ENCODE data around the gene GTF2I. TPM values are rescaled to one million over a fixed set of nuclear protein-coding genes. Genes with fewer than 3 reads are reported as not detected.

The GTF2I gene
- total RNA-seq, 1 experiment from 2014 or later: 138 TPM

DNA sequence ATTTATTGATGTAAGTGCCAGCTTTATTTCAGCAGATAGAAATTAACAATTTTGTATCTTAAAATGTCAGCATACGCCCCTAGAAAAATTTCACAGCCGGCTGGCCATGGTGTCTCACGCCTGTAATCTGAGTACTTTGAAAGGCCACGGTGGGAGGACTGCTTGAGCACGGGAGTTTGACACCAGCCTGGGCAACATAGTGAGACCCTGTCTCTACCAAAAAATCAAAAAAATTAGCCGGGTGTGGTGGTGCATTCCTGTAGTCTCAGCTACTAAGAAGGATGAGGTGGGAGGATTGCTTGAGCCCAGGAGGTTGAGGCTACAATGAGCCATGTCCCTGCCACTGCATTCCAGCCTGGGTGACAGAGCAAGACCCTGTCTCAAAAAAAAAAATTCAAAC lies 14.1 kb downstream of the GTF2I start:
- ATAC-seq (no peak), DNase-seq (no peak)
- no TSS peak for BruUV-seq (replicated peaks)
- Histone ChIP-seq H3K79me2 (ENCODE audit: low read length) (peaks cover 99% of the 10 kb centered on the region), H3K4me1 (ENCODE audit: insufficient read depth, low read length) (peaks cover 8% of the 10 kb centered on the region), H3K27ac (ENCODE audit: low read length) (no peak overlapping the region), H3K4me3 (ENCODE audit: low read length) (no peak overlapping the region), H3F3A (ENCODE audit: low read length, unreplicated experiment) (no peaks in the 10 kb centered on the region), H3K9me2 (replicated peaks; ENCODE audit: low read length) (no peaks in the 10 kb centered on the region), H4K20me1 (ENCODE audit: low read length) (peaks cover 12% of the 10 kb centered on the region; the same call in 1 of the 2 replicates), H2AFZ (ENCODE audit: low read length) (no peak overlapping the region), H3K27me3 (ENCODE audit: low read length) (no peaks in the 10 kb centered on the region), H3K9me3 (ENCODE audit: low read length) (no peaks in the 10 kb centered on the region), H3K9ac (ENCODE audit: low read length) (no peak overlapping the region), H3K36me3 (ENCODE audit: low read depth, low read length) (peaks cover 4% of the 10 kb centered on the region; the same call in 1 of the 2 replicates), H3K4me2 (ENCODE audit: low read length) (no peak overlapping the region)
- ChIA-PET CTCF (interaction anchor here (0.7 kb wide), 1 partner anchor 21 kb away, joined by 4 read pairs; no protein-coding TSS in a partner anchor), POLR2A (ENCODE audit: unreplicated experiment) (no interaction called here)
- intact Hi-C loops (cut with micrococcal nuclease): no loop called here
- TF ChIP-seq EZH2phosphoT487 (IDR thresholded peaks at IDR 0.05; ENCODE audit: borderline replicate concordance, low read length) (no peak), EZH2 (IDR thresholded peaks at IDR 0.05; ENCODE audit: low read length, unreplicated experiment) (no peak)
- TF ChIP-seq, protein P1, sequence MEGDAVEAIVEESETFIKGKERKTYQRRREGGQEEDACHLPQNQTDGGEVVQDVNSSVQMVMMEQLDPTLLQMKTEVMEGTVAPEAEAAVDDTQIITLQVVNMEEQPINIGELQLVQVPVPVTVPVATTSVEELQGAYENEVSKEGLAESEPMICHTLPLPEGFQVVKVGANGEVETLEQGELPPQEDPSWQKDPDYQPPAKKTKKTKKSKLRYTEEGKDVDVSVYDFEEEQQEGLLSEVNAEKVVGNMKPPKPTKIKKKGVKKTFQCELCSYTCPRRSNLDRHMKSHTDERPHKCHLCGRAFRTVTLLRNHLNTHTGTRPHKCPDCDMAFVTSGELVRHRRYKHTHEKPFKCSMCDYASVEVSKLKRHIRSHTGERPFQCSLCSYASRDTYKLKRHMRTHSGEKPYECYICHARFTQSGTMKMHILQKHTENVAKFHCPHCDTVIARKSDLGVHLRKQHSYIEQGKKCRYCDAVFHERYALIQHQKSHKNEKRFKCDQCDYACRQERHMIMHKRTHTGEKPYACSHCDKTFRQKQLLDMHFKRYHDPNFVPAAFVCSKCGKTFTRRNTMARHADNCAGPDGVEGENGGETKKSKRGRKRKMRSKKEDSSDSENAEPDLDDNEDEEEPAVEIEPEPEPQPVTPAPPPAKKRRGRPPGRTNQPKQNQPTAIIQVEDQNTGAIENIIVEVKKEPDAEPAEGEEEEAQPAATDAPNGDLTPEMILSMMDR (conservative IDR thresholded peaks at IDR 0.05; ENCODE audit: low read depth, low read length): no peak

DNA sequence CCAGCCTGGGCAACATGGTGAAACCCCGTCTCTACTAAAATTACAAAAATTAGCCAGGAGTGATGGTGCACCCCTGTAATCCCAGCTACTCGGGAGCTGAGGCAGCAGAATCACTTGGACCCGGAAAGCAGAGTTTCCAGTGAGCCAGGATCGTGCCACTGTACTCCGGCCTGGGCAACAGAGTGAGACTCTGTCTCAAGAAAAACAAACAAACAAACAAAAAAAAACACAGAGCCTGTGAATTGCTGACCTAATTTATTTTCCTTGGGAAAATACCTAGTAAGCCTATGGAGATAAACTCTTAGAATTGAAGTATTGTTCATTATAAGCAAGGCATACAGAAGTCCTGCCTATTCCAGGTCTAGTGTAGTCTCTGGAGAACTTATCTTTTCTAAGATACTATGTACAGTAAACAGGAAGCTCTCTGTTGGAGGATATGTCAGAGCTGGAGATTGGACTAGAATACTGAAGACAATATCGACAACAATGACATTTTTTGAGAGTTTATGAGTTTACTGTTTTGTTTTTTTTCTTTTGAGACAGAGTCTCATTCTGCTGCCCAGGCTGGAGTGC lies 14.9 kb downstream of the GTF2I start:
- POLR2A ChIA-PET (ENCODE audit: unreplicated experiment): no interaction called here
- BruUV-seq (replicated peaks): no TSS peak
- no peak overlapping the region for H3K4me2 ChIP-seq (ENCODE audit: low read length)
- CTCF ChIA-PET: no interaction called here
- no peak overlapping the region for H2AFZ ChIP-seq (ENCODE audit: low read length)
- H3K9me3 ChIP-seq (ENCODE audit: low read length): no peaks in the 10 kb centered on the region
- TF ChIP-seq EZH2 (IDR thresholded peaks at IDR 0.05; ENCODE audit: low read length, unreplicated experiment) (no peak), EZH2phosphoT487 (IDR thresholded peaks at IDR 0.05; ENCODE audit: borderline replicate concordance, low read length) (no peak)
- TF ChIP-seq, protein P1 (conservative IDR thresholded peaks at IDR 0.05; ENCODE audit: low read depth, low read length): no peak
- DNase-seq: no peak
- H4K20me1 ChIP-seq (ENCODE audit: low read length): peaks cover 8% of the 10 kb centered on the region; the same call in 1 of the 2 replicates
- no peaks in the 10 kb centered on the region for H3F3A ChIP-seq (ENCODE audit: low read length, unreplicated experiment)
- H3K9ac ChIP-seq (ENCODE audit: low read length): no peak overlapping the region
- peaks cover 15% of the 10 kb centered on the region for H3K4me1 ChIP-seq (ENCODE audit: insufficient read depth, low read length)
- H3K36me3 ChIP-seq (ENCODE audit: low read depth, low read length): peaks cover 4% of the 10 kb centered on the region; the same call in 1 of the 2 replicates
- H3K27me3 ChIP-seq (ENCODE audit: low read length): no peaks in the 10 kb centered on the region
- H3K27ac ChIP-seq (ENCODE audit: low read length): no peak overlapping the region
- H3K4me3 ChIP-seq (ENCODE audit: low read length): no peak overlapping the region
- H3K79me2 ChIP-seq (ENCODE audit: low read length): peaks cover 99% of the 10 kb centered on the region
- no peaks in the 10 kb centered on the region for H3K9me2 ChIP-seq (replicated peaks; ENCODE audit: low read length)
- ATAC-seq: no peak
- intact Hi-C loops (cut with micrococcal nuclease): no loop called here

DNA sequence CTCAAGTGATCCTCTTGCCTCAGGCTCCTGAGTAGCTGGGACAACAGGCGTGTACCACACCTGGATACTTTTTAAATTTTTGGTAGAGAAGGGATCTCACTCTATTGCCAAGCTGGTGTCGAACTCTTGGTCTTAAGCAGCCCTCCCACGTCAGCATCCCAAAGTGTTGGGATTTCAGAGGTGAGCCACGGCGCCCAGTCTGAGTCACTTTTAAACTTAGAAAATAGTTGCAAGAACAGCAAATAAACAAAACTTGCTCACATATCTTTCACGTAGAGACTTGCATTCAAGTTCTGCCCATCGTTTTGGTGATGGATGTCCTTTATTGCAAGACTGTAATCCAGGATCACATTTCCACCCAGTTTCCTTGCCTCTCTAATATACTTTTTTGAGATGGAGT lies 16.6 kb downstream of the GTF2I start:
- Histone ChIP-seq H3K36me3 (ENCODE audit: low read depth, low read length) (peaks cover 4% of the 10 kb centered on the region; the same call in 1 of the 2 replicates), H3K9ac (ENCODE audit: low read length) (no peak overlapping the region), H3K4me3 (ENCODE audit: low read length) (no peak overlapping the region), H3K9me3 (ENCODE audit: low read length) (no peaks in the 10 kb centered on the region), H2AFZ (ENCODE audit: low read length) (no peak overlapping the region), H3K4me1 (ENCODE audit: insufficient read depth, low read length) (peaks cover 15% of the 10 kb centered on the region), H3K27ac (ENCODE audit: low read length) (no peak overlapping the region), H3K4me2 (ENCODE audit: low read length) (no peak overlapping the region), H3K79me2 (ENCODE audit: low read length) (peaks cover 99% of the 10 kb centered on the region), H3K27me3 (ENCODE audit: low read length) (no peaks in the 10 kb centered on the region), H3K9me2 (replicated peaks; ENCODE audit: low read length) (no peaks in the 10 kb centered on the region), H3F3A (ENCODE audit: low read length, unreplicated experiment) (no peaks in the 10 kb centered on the region), H4K20me1 (ENCODE audit: low read length) (peaks cover 6% of the 10 kb centered on the region; the same call in 1 of the 2 replicates)
- POLR2A ChIA-PET (ENCODE audit: unreplicated experiment): no interaction called here
- TF ChIP-seq EZH2 (IDR thresholded peaks at IDR 0.05; ENCODE audit: low read length, unreplicated experiment): no peak
- TF ChIP-seq, protein P1 (conservative IDR thresholded peaks at IDR 0.05; ENCODE audit: low read depth, low read length): no peak
- no peak for DNase-seq
- CTCF ChIA-PET: no interaction called here
- ATAC-seq: no peak
- intact Hi-C loops (cut with micrococcal nuclease): no loop called here
- no TSS peak for BruUV-seq (replicated peaks)

Measured in PC-3 (cell line).